Thoracic aorta endothelial cell (primary cell): Measurements from ENCODE around the gene ZDHHC8. TPM values are rescaled to one million over a fixed set of nuclear protein-coding genes. Genes with fewer than 3 reads are reported as not detected.

Experiments used
- small RNA-seq: library from RNA; depleted of rRNA; stranded (forward); fragments of <200 nt; gene quantifications from one replicate; pipeline ENCODE3, GENCODE V24; 2012
- total RNA-seq: library from RNA; depleted of rRNA; stranded (reverse); fragments of >200 nt; gene quantifications from 2 replicates; pipeline ENCODE4 v1.2.3, GENCODE V29; 2012

Gene ZDHHC8, protein sequence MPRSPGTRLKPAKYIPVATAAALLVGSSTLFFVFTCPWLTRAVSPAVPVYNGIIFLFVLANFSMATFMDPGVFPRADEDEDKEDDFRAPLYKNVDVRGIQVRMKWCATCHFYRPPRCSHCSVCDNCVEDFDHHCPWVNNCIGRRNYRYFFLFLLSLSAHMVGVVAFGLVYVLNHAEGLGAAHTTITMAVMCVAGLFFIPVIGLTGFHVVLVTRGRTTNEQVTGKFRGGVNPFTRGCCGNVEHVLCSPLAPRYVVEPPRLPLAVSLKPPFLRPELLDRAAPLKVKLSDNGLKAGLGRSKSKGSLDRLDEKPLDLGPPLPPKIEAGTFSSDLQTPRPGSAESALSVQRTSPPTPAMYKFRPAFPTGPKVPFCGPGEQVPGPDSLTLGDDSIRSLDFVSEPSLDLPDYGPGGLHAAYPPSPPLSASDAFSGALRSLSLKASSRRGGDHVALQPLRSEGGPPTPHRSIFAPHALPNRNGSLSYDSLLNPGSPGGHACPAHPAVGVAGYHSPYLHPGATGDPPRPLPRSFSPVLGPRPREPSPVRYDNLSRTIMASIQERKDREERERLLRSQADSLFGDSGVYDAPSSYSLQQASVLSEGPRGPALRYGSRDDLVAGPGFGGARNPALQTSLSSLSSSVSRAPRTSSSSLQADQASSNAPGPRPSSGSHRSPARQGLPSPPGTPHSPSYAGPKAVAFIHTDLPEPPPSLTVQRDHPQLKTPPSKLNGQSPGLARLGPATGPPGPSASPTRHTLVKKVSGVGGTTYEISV
- total RNA-seq, result 29.4 and 32.4 TPM in 2 replicates

DNA sequence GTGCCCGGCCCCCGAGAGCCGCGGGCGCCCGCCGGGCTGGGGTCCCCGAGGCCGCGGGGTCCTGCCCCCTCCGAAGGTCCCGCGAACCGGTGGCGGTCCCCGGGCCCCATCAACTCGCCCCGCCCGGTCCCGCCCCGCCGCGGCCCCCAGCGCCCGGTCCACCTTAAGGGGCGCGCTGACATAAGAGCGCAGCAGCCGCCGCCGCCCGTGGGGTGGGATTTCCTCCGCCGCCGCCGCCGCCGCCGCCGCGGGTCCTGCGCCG, at the start of gene ZDHHC8:
ZDHHC8 (plus strand) TSS at position 208 of the 262 bp plus-strand sequence. CDS start 144 bp downstream, outside the sequence.

DNA sequence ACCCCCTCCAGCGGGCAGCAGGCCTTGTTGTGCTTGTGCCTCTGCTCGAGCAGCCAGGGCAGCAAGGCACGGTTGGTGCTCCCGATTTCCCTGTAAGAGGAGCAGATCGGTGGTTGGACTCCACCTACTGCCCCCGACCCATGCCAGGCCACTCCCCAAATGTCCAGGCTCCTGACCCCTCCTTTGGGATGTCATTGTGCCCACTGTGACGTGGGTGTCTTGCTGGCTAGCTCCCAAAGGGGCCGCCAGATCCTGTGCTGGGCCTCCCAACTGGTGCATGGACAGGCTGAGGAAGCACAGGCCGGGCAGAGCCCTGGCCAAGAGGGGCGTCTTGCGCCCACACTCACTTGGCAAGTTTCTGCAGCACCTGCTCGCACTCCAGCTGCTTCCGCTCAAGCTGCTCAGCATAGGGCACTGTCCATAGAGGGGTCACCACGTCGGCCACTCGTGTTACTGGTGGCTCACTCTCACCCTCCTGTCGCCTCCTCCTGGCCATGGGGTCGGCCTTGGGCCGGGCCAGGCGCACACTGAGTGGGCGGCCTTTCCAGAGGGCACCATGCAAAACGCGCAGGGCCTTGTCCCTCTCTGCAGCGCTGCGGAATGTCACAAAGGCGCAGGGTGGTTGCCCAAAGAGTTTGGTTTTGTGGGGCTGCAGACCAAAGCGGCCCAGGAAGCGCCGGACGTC, 15.8 kb upstream of the ZDHHC8 start, which contains the start of gene RANBP1:
RANBP1 (plus strand) TSS at position 414 of the 685 bp plus-strand sequence; CDS start at position 495, 81 bp downstream.

DNA sequence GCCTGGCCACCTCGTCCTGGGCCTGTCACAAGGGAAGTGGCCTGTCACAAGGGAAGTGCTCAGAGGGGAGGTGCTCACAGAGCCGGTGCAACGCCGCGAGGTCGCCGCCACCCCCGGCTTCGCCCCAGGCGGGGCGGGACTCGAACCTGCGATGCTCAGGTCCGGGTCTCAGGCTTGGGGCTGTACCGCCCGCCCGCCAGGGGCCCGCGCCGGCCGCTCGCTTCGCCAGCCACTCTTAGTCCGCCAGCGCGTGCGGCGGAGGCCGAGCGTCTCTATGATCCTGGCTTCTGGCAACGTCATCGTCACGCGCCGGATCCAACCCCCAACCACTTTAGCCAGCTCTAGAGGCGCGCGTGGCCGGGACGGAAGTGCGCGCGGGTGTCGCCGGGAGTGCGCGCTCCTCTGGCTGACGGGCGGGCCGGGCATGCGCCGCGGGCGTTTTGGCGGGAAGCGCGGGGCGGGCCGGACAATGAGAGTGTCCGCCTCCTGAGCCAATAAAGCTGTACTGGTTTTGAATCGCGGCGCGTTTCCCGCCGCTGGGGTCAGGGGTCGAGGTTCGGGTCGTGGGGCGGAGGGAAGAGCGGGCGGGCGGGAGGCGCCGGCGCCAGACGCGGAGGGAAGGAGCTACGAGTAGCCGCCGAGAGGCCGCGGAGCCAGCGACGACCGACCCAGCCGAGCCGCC, 14.5 kb upstream of the ZDHHC8 start, which contains the start of gene TRMT2A:
TRMT2A (minus strand) TSS at position 276 of the 682 bp plus-strand sequence. CDS start 320 bp downstream, outside the sequence.

DNA sequence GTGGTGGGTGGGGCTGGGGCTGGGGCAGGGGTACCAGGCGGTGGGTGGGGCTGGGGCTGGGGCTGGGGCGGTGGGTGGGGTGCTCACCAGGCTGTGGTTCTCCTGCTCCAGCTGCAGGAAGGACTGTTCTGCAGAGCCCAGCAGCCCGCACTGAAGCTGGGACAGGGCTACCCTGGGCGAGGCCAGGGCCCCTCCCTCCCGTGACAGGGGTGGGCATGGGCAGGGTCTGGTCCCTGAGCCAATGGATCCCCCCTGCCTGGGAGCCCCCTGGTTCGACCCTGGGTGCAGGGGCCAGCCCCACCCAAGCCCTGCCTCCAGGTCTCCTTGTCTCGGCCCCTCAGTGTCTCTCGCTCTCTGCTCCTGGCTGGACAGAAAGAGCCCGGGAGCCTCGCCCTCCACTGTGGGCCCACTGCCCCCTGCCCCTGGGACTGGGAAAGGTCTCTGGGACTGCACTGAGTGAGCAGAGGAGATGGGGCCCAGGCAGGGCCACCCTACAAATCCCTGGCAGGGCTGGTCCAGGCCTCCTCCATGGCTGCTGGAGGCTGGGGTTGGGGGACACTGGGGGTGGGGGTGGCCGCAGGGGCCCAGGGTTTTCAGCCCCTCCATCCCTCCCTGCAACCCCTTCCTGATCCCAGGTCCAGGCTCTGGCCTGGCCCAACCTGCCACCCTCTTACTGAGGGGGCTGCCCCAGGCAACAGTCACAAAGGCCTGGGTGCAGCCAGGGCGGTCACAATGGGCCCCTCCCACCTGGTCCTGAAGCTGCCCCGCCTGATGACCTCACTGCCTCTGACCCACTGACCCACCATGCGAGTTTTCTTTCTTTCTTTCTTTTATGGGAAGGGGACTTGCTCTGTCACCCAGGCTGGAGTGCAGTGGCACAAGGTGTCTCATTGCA, 19.0 kb downstream of the ZDHHC8 start, which contains the start of gene CCDC188:
CCDC188 (minus strand) TSS at position 675 of the 895 bp plus-strand sequence; CDS start at position 606, 69 bp downstream.

Small RNAs within 50 kb of the gene (small RNA-seq; reads per million reads assigned to genes)
- gene MIR6816 (not detected), gene RF00599 (not detected)

Other genes starting within 250 kb of the ZDHHC8 start
- gene COMT, start 190.0 kb upstream of the ZDHHC8 start, total RNA-seq, result 122 and 155 TPM in 2 replicates
- gene TXNRD2, start 190.0 kb upstream of the ZDHHC8 start, total RNA-seq, result 44.1 and 67.6 TPM in 2 replicates
- gene ARVCF, start 115.0 kb upstream of the ZDHHC8 start, total RNA-seq, result 40.2 and 44.3 TPM in 2 replicates
- gene TANGO2, start 110.7 kb upstream of the ZDHHC8 start, total RNA-seq, result 32.3 and 35.0 TPM in 2 replicates
- 36.3 and 44.8 TPM in 2 replicates for gene DGCR8, start 51.6 kb upstream of the ZDHHC8 start, total RNA-seq
- gene RANBP1, start 15.7 kb upstream of the ZDHHC8 start, total RNA-seq, result 358 and 382 TPM in 2 replicates
- gene TRMT2A, start 14.6 kb upstream of the ZDHHC8 start, total RNA-seq, result 33.4 and 38.6 TPM in 2 replicates
- gene CCDC188, start 19.3 kb downstream of the ZDHHC8 start, total RNA-seq, result 6.9 and 7.0 TPM in 2 replicates
- gene RTN4R, start 136.5 kb downstream of the ZDHHC8 start, total RNA-seq, result 0.27 and 1.1 TPM in 2 replicates
- 33.4 and 34.7 TPM in 2 replicates for gene DGCR6L, start 188.3 kb downstream of the ZDHHC8 start, total RNA-seq